Measurements from ENCODE around the gene TM7SF3.
A peak's percentile ranks its signal among the peaks of the same experiment; 100 is the strongest.

TM7SF3 gene

GRCh38 chr12:26994109-26994508 is 20.1 kb downstream of the TM7SF3 start:
- no peak overlapping the region for H2BK120ac ChIP-seq (ENCODE audit: low read depth, low read length)
- WGBS, 2 donors (ENCODE audit: extremely low coverage in 2 of 2, insufficient read length in 2 of 2, insufficient replicate concordance in 1 of 2), result no CpG with 5 or more reads among the region's 1 CpG

GRCh38 chr12:26991826-26992225 is 22.4 kb downstream of the TM7SF3 start:
- H2AFZ ChIP-seq (ENCODE audit: low read length), result no peak overlapping the region
- no peak overlapping the region for H2BK120ac ChIP-seq (ENCODE audit: low read depth, low read length)
- H3K4me2 ChIP-seq (ENCODE audit: insufficient read depth, low read length, poor library complexity, severe bottlenecking), result no peak overlapping the region
- no peak overlapping the region for H3K4ac ChIP-seq (ENCODE audit: low read length)
- no peak overlapping the region for H4K91ac ChIP-seq (ENCODE audit: low read depth, low read length, poor library complexity)
- H3K79me1 ChIP-seq (ENCODE audit: low read depth, low read length), result no peaks in the 10 kb centered on the region
- H3K14ac ChIP-seq (ENCODE audit: low read length), result no peak overlapping the region
- H2BK12ac ChIP-seq (ENCODE audit: low read length), result no peak overlapping the region
- no peak for DNase-seq (ENCODE audit: low spot score)
- no peak overlapping the region for H2AK5ac ChIP-seq (ENCODE audit: low read depth, low read length)
- no peak overlapping the region for H2BK15ac ChIP-seq (ENCODE audit: low read length)
- WGBS, 2 donors (ENCODE audit: extremely low coverage in 2 of 2, insufficient read length in 2 of 2, insufficient replicate concordance in 1 of 2), result no CpG with 5 or more reads among the region's 4 CpGs
- H4K8ac ChIP-seq (ENCODE audit: low read depth, low read length), result no peak overlapping the region
- no peak overlapping the region for H2BK5ac ChIP-seq (ENCODE audit: low read length)
- H3K27me3 ChIP-seq (ENCODE audit: control insufficient read depth in 3 of 3, insufficient read depth in 3 of 3, low read depth in 1 of 3, low read length in 3 of 3), result no peaks in the 10 kb centered on the region
- H3K27ac ChIP-seq (replicated peaks; ENCODE audit: low read length), result no peak overlapping the region
- no peak overlapping the region for H3K4me3 ChIP-seq (ENCODE audit: low read length in 2 of 2)
- no peak overlapping the region for H3K18ac ChIP-seq (ENCODE audit: low read length)
- H3K36me3 ChIP-seq (replicated peaks in 1 of 2; ENCODE audit: control insufficient read depth in 2 of 2, insufficient read depth in 2 of 2, low read length in 2 of 2), result peaks cover 10 to 95% of the 10 kb centered on the region in 2 donors
- H3K9ac ChIP-seq (ENCODE audit: low read depth, low read length, poor library complexity), result no peak overlapping the region
- H3K4me1 ChIP-seq (ENCODE audit: control insufficient read depth in 2 of 2, insufficient read depth in 1 of 2, low read depth in 1 of 2, low read length in 2 of 2), result no peaks in the 10 kb centered on the region
- no peaks in the 10 kb centered on the region for H3K9me3 ChIP-seq (replicated peaks in 1 of 2; ENCODE audit: control insufficient read depth in 2 of 2, insufficient read depth in 1 of 2, low read depth in 1 of 2, low read length in 2 of 2)
- H3K23ac ChIP-seq (ENCODE audit: low read depth, low read length, poor library complexity), result no peak overlapping the region

More at GRCh38 chr12:26994109-26994508, 20.1 kb downstream of the TM7SF3 start:
- Histone ChIP-seq H4K91ac (ENCODE audit: low read depth, low read length, poor library complexity) (no peak overlapping the region), H3K14ac (ENCODE audit: low read length) (no peak overlapping the region), H3K9me3 (replicated peaks in 1 of 2; ENCODE audit: control insufficient read depth in 2 of 2, insufficient read depth in 1 of 2, low read depth in 1 of 2, low read length in 2 of 2) (no peaks in the 10 kb centered on the region), H3K4me1 (ENCODE audit: control insufficient read depth in 2 of 2, insufficient read depth in 1 of 2, low read depth in 1 of 2, low read length in 2 of 2) (no peaks in the 10 kb centered on the region), H3K4me2 (ENCODE audit: insufficient read depth, low read length, poor library complexity, severe bottlenecking) (no peak overlapping the region), H2AK5ac (ENCODE audit: low read depth, low read length) (no peak overlapping the region), H2AFZ (ENCODE audit: low read length) (no peak overlapping the region), H3K4me3 (ENCODE audit: low read length in 2 of 2) (no peak overlapping the region), H3K23ac (ENCODE audit: low read depth, low read length, poor library complexity) (no peak overlapping the region), H3K79me1 (ENCODE audit: low read depth, low read length) (no peaks in the 10 kb centered on the region), H3K27ac (replicated peaks; ENCODE audit: low read length) (no peak overlapping the region), H2BK5ac (ENCODE audit: low read length) (no peak overlapping the region), H3K9ac (ENCODE audit: low read depth, low read length, poor library complexity) (no peak overlapping the region), H3K36me3 (replicated peaks in 1 of 2; ENCODE audit: control insufficient read depth in 2 of 2, insufficient read depth in 2 of 2, low read length in 2 of 2) (peaks cover 8 to 88% of the 10 kb centered on the region in 2 donors), H3K18ac (ENCODE audit: low read length) (no peak overlapping the region), H3K27me3 (ENCODE audit: control insufficient read depth in 3 of 3, insufficient read depth in 3 of 3, low read depth in 1 of 3, low read length in 3 of 3) (no peaks in the 10 kb centered on the region), H4K8ac (ENCODE audit: low read depth, low read length) (no peak overlapping the region), H3K4ac (ENCODE audit: low read length) (no peak overlapping the region), H2BK15ac (ENCODE audit: low read length) (no peak overlapping the region), H2BK12ac (ENCODE audit: low read length) (no peak overlapping the region)
- DNase-seq (ENCODE audit: low spot score), result no peak

GRCh38 chr12:26989873-26990272 is 24.3 kb downstream of the TM7SF3 start:
- H4K8ac ChIP-seq (ENCODE audit: low read depth, low read length), result no peak overlapping the region
- peaks cover 8 to 90% of the 10 kb centered on the region in 2 donors for H3K36me3 ChIP-seq (replicated peaks in 1 of 2; ENCODE audit: control insufficient read depth in 2 of 2, insufficient read depth in 2 of 2, low read length in 2 of 2)
- no peak overlapping the region for H3K14ac ChIP-seq (ENCODE audit: low read length)
- no peaks in the 10 kb centered on the region for H3K27me3 ChIP-seq (ENCODE audit: control insufficient read depth in 3 of 3, insufficient read depth in 3 of 3, low read depth in 1 of 3, low read length in 3 of 3)
- no peak for DNase-seq (ENCODE audit: low spot score)
- no peak overlapping the region for H2BK5ac ChIP-seq (ENCODE audit: low read length)
- H2BK15ac ChIP-seq (ENCODE audit: low read length), result no peak overlapping the region
- H2BK12ac ChIP-seq (ENCODE audit: low read length), result no peak overlapping the region
- H2BK120ac ChIP-seq (ENCODE audit: low read depth, low read length), result no peak overlapping the region
- H3K9ac ChIP-seq (ENCODE audit: low read depth, low read length, poor library complexity), result no peak overlapping the region
- H2AK5ac ChIP-seq (ENCODE audit: low read depth, low read length), result no peak overlapping the region
- H3K79me1 ChIP-seq (ENCODE audit: low read depth, low read length), result no peaks in the 10 kb centered on the region
- no peaks in the 10 kb centered on the region for H3K4me1 ChIP-seq (ENCODE audit: control insufficient read depth in 2 of 2, insufficient read depth in 1 of 2, low read depth in 1 of 2, low read length in 2 of 2)
- no peak overlapping the region for H3K4me2 ChIP-seq (ENCODE audit: insufficient read depth, low read length, poor library complexity, severe bottlenecking)
- no peak overlapping the region for H2AFZ ChIP-seq (ENCODE audit: low read length)
- H3K9me3 ChIP-seq (replicated peaks in 1 of 2; ENCODE audit: control insufficient read depth in 2 of 2, insufficient read depth in 1 of 2, low read depth in 1 of 2, low read length in 2 of 2), result no peaks in the 10 kb centered on the region
- H3K18ac ChIP-seq (ENCODE audit: low read length), result no peak overlapping the region
- H3K4me3 ChIP-seq (ENCODE audit: low read length in 2 of 2), result peak overlapping the region in 1 of 2 donors; percentile 10
- H4K91ac ChIP-seq (ENCODE audit: low read depth, low read length, poor library complexity), result no peak overlapping the region
- H3K4ac ChIP-seq (ENCODE audit: low read length), result no peak overlapping the region
- WGBS, 2 donors (ENCODE audit: extremely low coverage in 2 of 2, insufficient read length in 2 of 2, insufficient replicate concordance in 1 of 2), result 100% methylated on average over 1 of the region's 4 CpGs
- no peak overlapping the region for H3K23ac ChIP-seq (ENCODE audit: low read depth, low read length, poor library complexity)
- no peak overlapping the region for H3K27ac ChIP-seq (replicated peaks; ENCODE audit: low read length)

- H2AK5ac ChIP-seq (ENCODE audit: low read depth, low read length), result no peak overlapping the region
- H3K23ac ChIP-seq (ENCODE audit: low read depth, low read length, poor library complexity), result no peak overlapping the region
- no peak overlapping the region for H3K18ac ChIP-seq (ENCODE audit: low read length)
- H3K27me3 ChIP-seq (ENCODE audit: control insufficient read depth in 3 of 3, insufficient read depth in 3 of 3, low read depth in 1 of 3, low read length in 3 of 3), result no peaks in the 10 kb centered on the region
- no peak overlapping the region for H4K91ac ChIP-seq (ENCODE audit: low read depth, low read length, poor library complexity)
- no peak overlapping the region for H3K4me3 ChIP-seq (ENCODE audit: low read length in 2 of 2)
- H3K4me2 ChIP-seq (ENCODE audit: insufficient read depth, low read length, poor library complexity, severe bottlenecking), result no peak overlapping the region
- H2AFZ ChIP-seq (ENCODE audit: low read length), result no peak overlapping the region
- H2BK120ac ChIP-seq (ENCODE audit: low read depth, low read length), result no peak overlapping the region
- H2BK15ac ChIP-seq (ENCODE audit: low read length), result no peak overlapping the region
- peaks cover 8 to 89% of the 10 kb centered on the region in 2 donors for H3K36me3 ChIP-seq (replicated peaks in 1 of 2; ENCODE audit: control insufficient read depth in 2 of 2, insufficient read depth in 2 of 2, low read length in 2 of 2)
- WGBS, 2 donors (ENCODE audit: extremely low coverage in 2 of 2, insufficient read length in 2 of 2, insufficient replicate concordance in 1 of 2), result no CpG with 5 or more reads among the region's 4 CpGs
- no peak overlapping the region for H4K8ac ChIP-seq (ENCODE audit: low read depth, low read length)
- H3K27ac ChIP-seq (replicated peaks; ENCODE audit: low read length), result no peak overlapping the region
- H3K79me1 ChIP-seq (ENCODE audit: low read depth, low read length), result no peaks in the 10 kb centered on the region
- no peak overlapping the region for H3K4ac ChIP-seq (ENCODE audit: low read length)
- no peak overlapping the region for H3K9ac ChIP-seq (ENCODE audit: low read depth, low read length, poor library complexity)
- H3K4me1 ChIP-seq (ENCODE audit: control insufficient read depth in 2 of 2, insufficient read depth in 1 of 2, low read depth in 1 of 2, low read length in 2 of 2), result no peaks in the 10 kb centered on the region
- DNase-seq (ENCODE audit: low spot score), result no peak
- H2BK12ac ChIP-seq (ENCODE audit: low read length), result no peak overlapping the region
- H2BK5ac ChIP-seq (ENCODE audit: low read length), result no peak overlapping the region
- no peak overlapping the region for H3K14ac ChIP-seq (ENCODE audit: low read length)
- H3K9me3 ChIP-seq (replicated peaks in 1 of 2; ENCODE audit: control insufficient read depth in 2 of 2, insufficient read depth in 1 of 2, low read depth in 1 of 2, low read length in 2 of 2), result no peaks in the 10 kb centered on the region
These were observed 25.5 kb downstream of the TM7SF3 start for GRCh38 chr12:26988703-26989102.
